Tibial nerve (tissue), 4 donors: ENCODE measurements around the gene FBXW8.

Experiments
- EP300 ChIP-seq, 2 donors: sonication (generic); formaldehyde crosslinking; IDR thresholded peaks; one replicate each; pipeline ENCODE4 v1.6.1; 2017; ENCODE audit warnings: antibody characterized with exemption in 2 of 2, mild to moderate bottlenecking in 1 of 2
- POLR2A ChIP-seq, 2 donors: fragments of 450-650 bp; IDR thresholded peaks; one replicate each; pipeline ENCODE4 v1.6.1; 2017; ENCODE audit warnings: antibody characterized with exemption in 2 of 2, mild to moderate bottlenecking in 2 of 2, moderate library complexity in 2 of 2
- TF ChIP-seq, protein P1 (sequence below), 5 experiments: fragments of 200-600 bp in 3 of 5; fragments of 450-650 bp in 2 of 5; sonication (generic) in 3 of 5; IDR thresholded peaks; one replicate each; pipeline ENCODE4 v1.5.1; 2016 to 2019; ENCODE audit warnings: antibody characterized with exemption in 5 of 5, mild to moderate bottlenecking in 3 of 5, moderate library complexity in 2 of 5

DNA sequence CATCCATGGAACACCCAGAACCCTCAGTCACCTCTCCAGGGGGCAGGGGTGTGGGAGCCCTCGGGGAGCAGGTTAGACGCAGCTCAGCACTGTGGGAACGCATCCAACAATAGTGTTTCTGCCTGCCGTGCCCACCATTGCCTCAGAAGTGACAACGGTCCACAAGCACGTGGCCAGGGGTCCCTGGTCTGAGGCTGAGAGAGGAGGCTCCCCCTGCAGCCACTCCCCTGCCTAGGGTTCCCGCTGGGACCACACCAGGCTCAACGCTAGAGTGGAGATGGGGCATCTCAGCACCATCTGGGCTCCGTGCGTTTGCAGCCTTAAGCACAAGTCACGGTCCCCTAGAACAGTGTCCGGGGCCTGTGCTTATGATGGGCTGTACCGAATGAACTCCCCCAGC is 125.8 kb downstream of the FBXW8 start:
- TF ChIP-seq, protein P1, sequence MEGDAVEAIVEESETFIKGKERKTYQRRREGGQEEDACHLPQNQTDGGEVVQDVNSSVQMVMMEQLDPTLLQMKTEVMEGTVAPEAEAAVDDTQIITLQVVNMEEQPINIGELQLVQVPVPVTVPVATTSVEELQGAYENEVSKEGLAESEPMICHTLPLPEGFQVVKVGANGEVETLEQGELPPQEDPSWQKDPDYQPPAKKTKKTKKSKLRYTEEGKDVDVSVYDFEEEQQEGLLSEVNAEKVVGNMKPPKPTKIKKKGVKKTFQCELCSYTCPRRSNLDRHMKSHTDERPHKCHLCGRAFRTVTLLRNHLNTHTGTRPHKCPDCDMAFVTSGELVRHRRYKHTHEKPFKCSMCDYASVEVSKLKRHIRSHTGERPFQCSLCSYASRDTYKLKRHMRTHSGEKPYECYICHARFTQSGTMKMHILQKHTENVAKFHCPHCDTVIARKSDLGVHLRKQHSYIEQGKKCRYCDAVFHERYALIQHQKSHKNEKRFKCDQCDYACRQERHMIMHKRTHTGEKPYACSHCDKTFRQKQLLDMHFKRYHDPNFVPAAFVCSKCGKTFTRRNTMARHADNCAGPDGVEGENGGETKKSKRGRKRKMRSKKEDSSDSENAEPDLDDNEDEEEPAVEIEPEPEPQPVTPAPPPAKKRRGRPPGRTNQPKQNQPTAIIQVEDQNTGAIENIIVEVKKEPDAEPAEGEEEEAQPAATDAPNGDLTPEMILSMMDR (IDR thresholded peaks at IDR 0.05), result no peak
- TF ChIP-seq EP300 (IDR thresholded peaks at IDR 0.05) (no peak), POLR2A (IDR thresholded peaks at IDR 0.05) (no peak)
